ENCODE data around the gene STYXL2.

STYXL2 gene

GRCh38 chr1:167071286-167071685, 22.6 kb upstream of the STYXL2 start:
- Histone ChIP-seq H2AK5ac (ENCODE audit: low read length) (no peak overlapping the region), H3K4me1 (ENCODE audit: control insufficient read depth in 1 of 2, insufficient read depth in 2 of 2, low read length in 2 of 2) (no peaks in the 10 kb centered on the region), H3K23ac (ENCODE audit: low read length) (peak overlapping the region; percentile 5), H2AFZ (ENCODE audit: insufficient read depth, low read length, poor library complexity) (no peak overlapping the region), H4K12ac (ENCODE audit: low read depth, low read length) (no peak overlapping the region), H3K27me3 (ENCODE audit: insufficient read depth, low read length) (no peaks in the 10 kb centered on the region), H4K8ac (ENCODE audit: low read depth, low read length) (no peak overlapping the region), H3K36me3 (ENCODE audit: control insufficient read depth in 1 of 2, insufficient read depth in 2 of 2, low read length in 2 of 2) (no peaks in the 10 kb centered on the region), H2BK120ac (ENCODE audit: insufficient read depth, low read length, poor library complexity) (no peak overlapping the region), H3K4me3 (ENCODE audit: low read depth, low read length) (no peak overlapping the region), H3K4ac (ENCODE audit: low read depth, low read length) (no peak overlapping the region), H2BK5ac (ENCODE audit: low read depth, low read length, poor library complexity) (no peak overlapping the region), H3K79me2 (ENCODE audit: control insufficient read depth, insufficient read depth, low read length, poor library complexity) (no peaks in the 10 kb centered on the region), H3K9ac (ENCODE audit: low read length) (no peak overlapping the region), H4K91ac (ENCODE audit: low read depth, low read length) (no peak overlapping the region), H3K4me2 (ENCODE audit: low read length) (no peak overlapping the region), H3K79me1 (ENCODE audit: low read length) (no peaks in the 10 kb centered on the region), H3K14ac (ENCODE audit: low read length) (no peak overlapping the region), H2BK12ac (ENCODE audit: low read length) (no peak overlapping the region), H3K9me3 (ENCODE audit: insufficient read depth, low read depth, low read length) (peaks cover 5% of the 10 kb centered on the region), H3K27ac (ENCODE audit: low read depth, low read length) (no peak overlapping the region), H3K18ac (ENCODE audit: low read length) (no peak overlapping the region)
- WGBS (ENCODE audit: extremely low coverage, insufficient coverage, insufficient read length): no CpG with 5 or more reads among the region's 8 CpGs
- no peak for DNase-seq

GRCh38 chr1:167076136-167076710, 17.7 kb upstream of the STYXL2 start:
- Histone ChIP-seq H3K4me3 (ENCODE audit: low read depth, low read length) (no peak overlapping the region), H3K4ac (ENCODE audit: low read depth, low read length) (no peak overlapping the region), H3K79me1 (ENCODE audit: low read length) (no peaks in the 10 kb centered on the region), H4K12ac (ENCODE audit: low read depth, low read length) (no peak overlapping the region), H3K9ac (ENCODE audit: low read length) (no peak overlapping the region), H3K27ac (ENCODE audit: low read depth, low read length) (no peak overlapping the region), H2AK5ac (ENCODE audit: low read length) (no peak overlapping the region), H3K27me3 (ENCODE audit: insufficient read depth, low read length) (no peaks in the 10 kb centered on the region), H3K4me1 (ENCODE audit: control insufficient read depth in 1 of 2, insufficient read depth in 2 of 2, low read length in 2 of 2) (peaks cover 0 to 2% of the 10 kb centered on the region in 2 experiments), H3K23ac (ENCODE audit: low read length) (no peak overlapping the region), H4K91ac (ENCODE audit: low read depth, low read length) (no peak overlapping the region), H3K14ac (ENCODE audit: low read length) (no peak overlapping the region), H3K4me2 (ENCODE audit: low read length) (no peak overlapping the region), H3K18ac (ENCODE audit: low read length) (no peak overlapping the region), H2BK5ac (ENCODE audit: low read depth, low read length, poor library complexity) (no peak overlapping the region), H3K36me3 (ENCODE audit: control insufficient read depth in 1 of 2, insufficient read depth in 2 of 2, low read length in 2 of 2) (no peaks in the 10 kb centered on the region), H3K9me3 (ENCODE audit: insufficient read depth, low read depth, low read length) (peaks cover 2% of the 10 kb centered on the region), H2AFZ (ENCODE audit: insufficient read depth, low read length, poor library complexity) (no peak overlapping the region), H2BK12ac (ENCODE audit: low read length) (no peak overlapping the region), H2BK120ac (ENCODE audit: insufficient read depth, low read length, poor library complexity) (no peak overlapping the region), H4K8ac (ENCODE audit: low read depth, low read length) (no peak overlapping the region), H3K79me2 (ENCODE audit: control insufficient read depth, insufficient read depth, low read length, poor library complexity) (no peaks in the 10 kb centered on the region)
- DNase-seq: peak in 1 of 2 donors; percentile 43
- no CpG with 5 or more reads among the region's 8 CpGs for WGBS (ENCODE audit: extremely low coverage, insufficient coverage, insufficient read length)

- no peak for DNase-seq
- H2AFZ ChIP-seq (ENCODE audit: insufficient read depth, low read length, poor library complexity): no peak overlapping the region
- no peak overlapping the region for H4K12ac ChIP-seq (ENCODE audit: low read depth, low read length)
- H3K36me3 ChIP-seq (ENCODE audit: control insufficient read depth in 1 of 2, insufficient read depth in 2 of 2, low read length in 2 of 2): no peaks in the 10 kb centered on the region
- no peak overlapping the region for H2AK5ac ChIP-seq (ENCODE audit: low read length)
- no peaks in the 10 kb centered on the region for H3K27me3 ChIP-seq (ENCODE audit: insufficient read depth, low read length)
- H2BK120ac ChIP-seq (ENCODE audit: insufficient read depth, low read length, poor library complexity): no peak overlapping the region
- H3K27ac ChIP-seq (ENCODE audit: low read depth, low read length): no peak overlapping the region
- no peak overlapping the region for H3K14ac ChIP-seq (ENCODE audit: low read length)
- no peaks in the 10 kb centered on the region for H3K79me2 ChIP-seq (ENCODE audit: control insufficient read depth, insufficient read depth, low read length, poor library complexity)
- H2BK12ac ChIP-seq (ENCODE audit: low read length): no peak overlapping the region
- peaks cover 1 to 4% of the 10 kb centered on the region in 2 experiments for H3K4me1 ChIP-seq (ENCODE audit: control insufficient read depth in 1 of 2, insufficient read depth in 2 of 2, low read length in 2 of 2)
- no peak overlapping the region for H3K4me3 ChIP-seq (ENCODE audit: low read depth, low read length)
- H4K8ac ChIP-seq (ENCODE audit: low read depth, low read length): no peak overlapping the region
- H3K9me3 ChIP-seq (ENCODE audit: insufficient read depth, low read depth, low read length): no peaks in the 10 kb centered on the region
- no peak overlapping the region for H4K91ac ChIP-seq (ENCODE audit: low read depth, low read length)
- H3K18ac ChIP-seq (ENCODE audit: low read length): no peak overlapping the region
- no peaks in the 10 kb centered on the region for H3K79me1 ChIP-seq (ENCODE audit: low read length)
- H2BK5ac ChIP-seq (ENCODE audit: low read depth, low read length, poor library complexity): no peak overlapping the region
- H3K23ac ChIP-seq (ENCODE audit: low read length): no peak overlapping the region
- no peak overlapping the region for H3K4ac ChIP-seq (ENCODE audit: low read depth, low read length)
- H3K4me2 ChIP-seq (ENCODE audit: low read length): no peak overlapping the region
- WGBS (ENCODE audit: extremely low coverage, insufficient coverage, insufficient read length): no CpG with 5 or more reads among the region's 3 CpGs
- H3K9ac ChIP-seq (ENCODE audit: low read length): no peak overlapping the region
Observed at GRCh38 chr1:167077128-167077867, 16.6 kb upstream of the STYXL2 start.

GRCh38 chr1:167077868-167078210, 16.0 kb upstream of the STYXL2 start:
- Histone ChIP-seq H3K4ac (ENCODE audit: low read depth, low read length) (no peak overlapping the region), H3K79me2 (ENCODE audit: control insufficient read depth, insufficient read depth, low read length, poor library complexity) (no peaks in the 10 kb centered on the region), H4K91ac (ENCODE audit: low read depth, low read length) (no peak overlapping the region), H3K9me3 (ENCODE audit: insufficient read depth, low read depth, low read length) (no peaks in the 10 kb centered on the region), H2BK120ac (ENCODE audit: insufficient read depth, low read length, poor library complexity) (no peak overlapping the region), H3K14ac (ENCODE audit: low read length) (no peak overlapping the region), H3K23ac (ENCODE audit: low read length) (no peak overlapping the region), H2BK12ac (ENCODE audit: low read length) (no peak overlapping the region), H3K9ac (ENCODE audit: low read length) (no peak overlapping the region), H3K79me1 (ENCODE audit: low read length) (peaks cover 2% of the 10 kb centered on the region), H3K4me3 (ENCODE audit: low read depth, low read length) (no peak overlapping the region), H2BK5ac (ENCODE audit: low read depth, low read length, poor library complexity) (no peak overlapping the region), H3K27ac (ENCODE audit: low read depth, low read length) (no peak overlapping the region), H3K18ac (ENCODE audit: low read length) (no peak overlapping the region), H4K12ac (ENCODE audit: low read depth, low read length) (no peak overlapping the region), H3K4me2 (ENCODE audit: low read length) (no peak overlapping the region), H2AK5ac (ENCODE audit: low read length) (no peak overlapping the region), H2AFZ (ENCODE audit: insufficient read depth, low read length, poor library complexity) (no peak overlapping the region), H3K4me1 (ENCODE audit: control insufficient read depth in 1 of 2, insufficient read depth in 2 of 2, low read length in 2 of 2) (peaks cover 7 to 9% of the 10 kb centered on the region in 2 experiments), H3K27me3 (ENCODE audit: insufficient read depth, low read length) (no peaks in the 10 kb centered on the region), H3K36me3 (ENCODE audit: control insufficient read depth in 1 of 2, insufficient read depth in 2 of 2, low read length in 2 of 2) (no peaks in the 10 kb centered on the region), H4K8ac (ENCODE audit: low read depth, low read length) (no peak overlapping the region)
- DNase-seq: no peak

Measured in trophoblast cell (in vitro differentiated cells and primary cell).